Hindlimb muscle (tissue), 1 donor: ENCODE data around the gene ARVCF. TPM values are rescaled to one million over a fixed set of nuclear protein-coding genes. Genes with fewer than 3 reads are reported as not detected.

ENCODE experiments used
- DNase-seq: peaks from one replicate; pipeline ENCODE4 v3.0.0-alpha.2; 2013
- polyA plus RNA-seq: library from polyadenylated mRNA; unstranded; fragments of 120-200 nt; gene quantifications from one replicate; pipeline ENCODE4 v1.2.1, GENCODE V29; 2013; ENCODE audit not compliant: insufficient read length

Gene ARVCF
- polyA plus RNA-seq, 1 donor: 134 TPM

- no peak for DNase-seq
Measured at GRCh38 chr22:19971276-19972124, 45.1 kb downstream of the ARVCF start.

- peak; percentile 66 for DNase-seq
Measured at GRCh38 chr22:19970479-19971275, 45.9 kb downstream of the ARVCF start.

- no peak for DNase-seq
Measured at GRCh38 chr22:19970031-19970478, 46.6 kb downstream of the ARVCF start.

- DNase-seq: no peak
Measured at GRCh38 chr22:19969141-19969928, 47.3 kb downstream of the ARVCF start.

GRCh38 chr22:19968450-19968891 lies 48.2 kb downstream of the ARVCF start:
- DNase-seq: no peak

GRCh38 chr22:19967850-19968449 lies 48.7 kb downstream of the ARVCF start:
- no peak for DNase-seq

- DNase-seq: no peak
Measured at GRCh38 chr22:19966908-19967750, 49.5 kb downstream of the ARVCF start.

GRCh38 chr22:19965771-19966709 lies 50.6 kb downstream of the ARVCF start:
- no peak for DNase-seq

GRCh38 chr22:19964701-19965386 lies 51.8 kb downstream of the ARVCF start:
- DNase-seq: no peak

- DNase-seq: no peak
Measured at GRCh38 chr22:19963863-19964642, 52.6 kb downstream of the ARVCF start.

- no peak for DNase-seq
Measured at GRCh38 chr22:19962909-19963806, 53.5 kb downstream of the ARVCF start.

- DNase-seq: no peak
Measured at GRCh38 chr22:19962246-19962908, 54.2 kb downstream of the ARVCF start.

- no peak for DNase-seq
Measured at GRCh38 chr22:19961868-19962245, 54.8 kb downstream of the ARVCF start.

- no peak for DNase-seq
Measured at GRCh38 chr22:19961201-19961580, 55.4 kb downstream of the ARVCF start.

- DNase-seq: no peak
Measured at GRCh38 chr22:19960491-19961200, 56.0 kb downstream of the ARVCF start.
